Uterus (tissue), 4 donors: ENCODE results near the gene ANKH. TPM values are rescaled to one million over a fixed set of nuclear protein-coding genes. Genes with fewer than 3 reads are reported as not detected.

Experiments
- DNase-seq, 2 donors: peaks; one replicate each; pipeline ENCODE4 v3.0.0-alpha.2; 2019 to 2020
- H3K27ac ChIP-seq, 2 donors: fragments of 200-600 bp; sonication (generic); 1 replicate in 1 of 2; 2 replicates in 1 of 2; pipeline ENCODE4 v1.5.1; 2016 to 2018
- H3K27me3 ChIP-seq, 2 donors: fragments of 200-600 bp; sonication (generic); one replicate each; pipeline ENCODE4 v1.5.1; 2018 to 2019; ENCODE audit warnings: control low read depth in 1 of 2
- H3K36me3 ChIP-seq, 2 donors: fragments of 200-600 bp; sonication (generic); one replicate each; pipeline ENCODE4 v1.5.1; 2019; ENCODE audit warnings: control low read depth in 1 of 2
- H3K4me1 ChIP-seq, 2 donors: fragments of 200-600 bp; sonication (generic); one replicate each; pipeline ENCODE4 v1.5.1; 2018 to 2019; ENCODE audit warnings: control low read depth in 1 of 2
- H3K4me3 ChIP-seq, 2 donors: fragments of 200-600 bp; sonication (generic); 1 replicate in 1 of 2; 2 replicates in 1 of 2; pipeline ENCODE4 v1.5.1; 2018 to 2019; ENCODE audit warnings: mild to moderate bottlenecking in 1 of 2
- H3K9me3 ChIP-seq, 2 donors: fragments of 200-600 bp; sonication (generic); one replicate each; pipeline ENCODE4 v1.5.1; 2019; ENCODE audit warnings: control low read depth in 1 of 2
- POLR2A ChIP-seq, 2 donors: fragments of 450-650 bp; IDR thresholded peaks; one replicate each; pipeline ENCODE4 v1.6.1; 2016; ENCODE audit warnings: antibody characterized with exemption in 2 of 2, mild to moderate bottlenecking in 1 of 2, moderate library complexity in 1 of 2
- intact Hi-C: fragments of 100-400 bp; cut with DNase I; formaldehyde crosslinking; loops from one replicate; pipeline ENCODE4 v1.15.1; 2023; ENCODE audit warnings: low total_unique reads
- total RNA-seq, 4 donors: library from RNA; depleted of rRNA in 3 of 4; stranded (reverse); fragments of >200 nt in 3 of 4; gene quantifications; one replicate each; pipeline versions ENCODE4 v1.1.0 to v1.2.4, GENCODE V29; 2014 to 2023
- TF ChIP-seq, protein P1 (sequence below), 4 experiments: fragments of 200-600 bp in 2 of 4; fragments of 450-650 bp in 2 of 4; sonication (generic) in 2 of 4; IDR thresholded peaks; one replicate each; pipeline ENCODE4 v1.5.1; 2016 to 2019; ENCODE audit warnings: antibody characterized with exemption in 4 of 4, mild to moderate bottlenecking in 2 of 4, moderate library complexity in 1 of 4
- donor health status: DM: yes; HTN: yes; CAD: no.

Gene ANKH
- total RNA-seq, 4 donors from 2014 or later, result 2.9 to 47.7 (median 26.9) TPM

DNA sequence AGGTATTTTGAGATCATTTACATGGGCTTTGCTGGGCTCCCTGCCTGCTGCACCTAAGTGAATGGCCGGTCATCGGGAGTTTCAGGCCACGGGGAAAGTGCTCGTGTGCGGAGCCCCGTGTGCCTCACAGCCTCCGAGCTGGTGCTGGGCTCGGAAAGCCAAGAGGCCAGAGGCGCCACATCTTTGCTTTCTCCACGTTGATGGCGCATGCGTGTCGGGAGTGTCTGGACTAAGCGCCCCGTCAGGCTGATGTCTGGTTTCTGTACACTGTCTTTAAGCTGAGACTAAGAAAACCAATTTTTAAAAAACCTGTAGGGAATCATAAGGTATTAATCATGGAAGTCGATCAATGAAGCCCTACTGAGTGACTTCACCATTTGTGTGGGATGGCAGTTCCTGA lies 137.9 kb downstream of the ANKH start:
- H3K9me3 ChIP-seq, result no peaks in the 10 kb centered on the region
- no peak overlapping the region for H3K4me3 ChIP-seq
- intact Hi-C loops, result loop anchor here (10.0 kb wide), 1 partner anchor 131 kb away; no protein-coding TSS in a partner anchor
- DNase-seq, result no peak
- no peaks in the 10 kb centered on the region for H3K27me3 ChIP-seq
- no peak overlapping the region for H3K27ac ChIP-seq
- no peaks in the 10 kb centered on the region for H3K36me3 ChIP-seq
- no peak for TF ChIP-seq POLR2A (IDR thresholded peaks at IDR 0.05)
- TF ChIP-seq, protein P1, sequence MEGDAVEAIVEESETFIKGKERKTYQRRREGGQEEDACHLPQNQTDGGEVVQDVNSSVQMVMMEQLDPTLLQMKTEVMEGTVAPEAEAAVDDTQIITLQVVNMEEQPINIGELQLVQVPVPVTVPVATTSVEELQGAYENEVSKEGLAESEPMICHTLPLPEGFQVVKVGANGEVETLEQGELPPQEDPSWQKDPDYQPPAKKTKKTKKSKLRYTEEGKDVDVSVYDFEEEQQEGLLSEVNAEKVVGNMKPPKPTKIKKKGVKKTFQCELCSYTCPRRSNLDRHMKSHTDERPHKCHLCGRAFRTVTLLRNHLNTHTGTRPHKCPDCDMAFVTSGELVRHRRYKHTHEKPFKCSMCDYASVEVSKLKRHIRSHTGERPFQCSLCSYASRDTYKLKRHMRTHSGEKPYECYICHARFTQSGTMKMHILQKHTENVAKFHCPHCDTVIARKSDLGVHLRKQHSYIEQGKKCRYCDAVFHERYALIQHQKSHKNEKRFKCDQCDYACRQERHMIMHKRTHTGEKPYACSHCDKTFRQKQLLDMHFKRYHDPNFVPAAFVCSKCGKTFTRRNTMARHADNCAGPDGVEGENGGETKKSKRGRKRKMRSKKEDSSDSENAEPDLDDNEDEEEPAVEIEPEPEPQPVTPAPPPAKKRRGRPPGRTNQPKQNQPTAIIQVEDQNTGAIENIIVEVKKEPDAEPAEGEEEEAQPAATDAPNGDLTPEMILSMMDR (IDR thresholded peaks at IDR 0.05), result no peak
- H3K4me1 ChIP-seq, result no peaks in the 10 kb centered on the region

DNA sequence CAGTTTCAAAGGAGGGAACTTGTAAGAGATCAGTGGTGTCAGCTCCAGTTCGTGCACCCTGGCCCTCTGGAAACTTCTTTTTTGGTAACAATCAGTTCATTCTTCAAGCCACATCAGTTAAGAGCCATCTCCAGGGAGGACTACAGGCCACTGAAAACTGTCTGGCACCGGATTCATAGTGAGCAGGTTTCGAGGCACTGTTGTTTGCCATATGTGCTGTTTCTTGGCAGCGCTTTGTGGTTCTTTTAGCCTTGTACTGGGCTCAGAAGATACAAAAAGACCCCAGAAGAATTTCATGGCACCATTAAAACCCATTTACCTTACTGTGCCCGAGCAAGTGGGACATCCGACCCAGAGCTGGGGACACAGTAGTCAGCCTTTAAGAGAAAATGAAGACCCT lies 138.6 kb downstream of the ANKH start:
- Histone ChIP-seq H3K4me3 (no peak overlapping the region), H3K36me3 (no peaks in the 10 kb centered on the region), H3K27ac (no peak overlapping the region), H3K9me3 (no peaks in the 10 kb centered on the region), H3K27me3 (no peaks in the 10 kb centered on the region), H3K4me1 (no peaks in the 10 kb centered on the region)
- TF ChIP-seq POLR2A (IDR thresholded peaks at IDR 0.05), result no peak
- TF ChIP-seq, protein P1 (IDR thresholded peaks at IDR 0.05), result no peak
- DNase-seq, result no peak
- intact Hi-C loops, result loop anchor here (10.0 kb wide), 1 partner anchor 132 kb away; no protein-coding TSS in a partner anchor

DNA sequence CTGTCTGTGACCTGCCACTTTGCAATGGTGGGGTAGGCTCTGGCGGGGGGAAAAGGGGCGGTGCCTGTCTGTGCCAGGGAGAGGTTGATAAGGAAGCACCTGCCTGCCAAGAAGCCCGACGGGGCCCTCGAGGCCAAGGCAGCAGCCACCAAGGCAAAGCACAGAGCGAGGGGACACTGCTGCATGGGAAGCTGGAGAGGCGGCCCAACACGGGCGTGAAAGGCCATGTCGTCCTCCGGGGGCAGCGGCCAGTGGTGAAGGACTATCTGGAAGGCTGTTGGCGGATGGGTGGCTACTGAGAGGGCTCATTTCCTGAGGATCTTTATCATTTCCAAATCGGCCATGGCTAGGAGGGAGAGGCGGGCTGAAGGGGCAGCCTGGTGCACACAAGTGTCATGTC lies 140.7 kb downstream of the ANKH start:
- intact Hi-C loops, result loop anchor here (10.0 kb wide), 1 partner anchor 134 kb away; no protein-coding TSS in a partner anchor
- no peak overlapping the region for H3K27ac ChIP-seq
- H3K4me1 ChIP-seq, result peaks cover 0 to 4% of the 10 kb centered on the region in 2 donors
- no peak for TF ChIP-seq POLR2A (IDR thresholded peaks at IDR 0.05)
- TF ChIP-seq, protein P1 (IDR thresholded peaks at IDR 0.05), result no peak
- H3K27me3 ChIP-seq, result no peaks in the 10 kb centered on the region
- H3K4me3 ChIP-seq, result no peak overlapping the region
- no peaks in the 10 kb centered on the region for H3K36me3 ChIP-seq
- no peaks in the 10 kb centered on the region for H3K9me3 ChIP-seq
- no peak for DNase-seq

DNA sequence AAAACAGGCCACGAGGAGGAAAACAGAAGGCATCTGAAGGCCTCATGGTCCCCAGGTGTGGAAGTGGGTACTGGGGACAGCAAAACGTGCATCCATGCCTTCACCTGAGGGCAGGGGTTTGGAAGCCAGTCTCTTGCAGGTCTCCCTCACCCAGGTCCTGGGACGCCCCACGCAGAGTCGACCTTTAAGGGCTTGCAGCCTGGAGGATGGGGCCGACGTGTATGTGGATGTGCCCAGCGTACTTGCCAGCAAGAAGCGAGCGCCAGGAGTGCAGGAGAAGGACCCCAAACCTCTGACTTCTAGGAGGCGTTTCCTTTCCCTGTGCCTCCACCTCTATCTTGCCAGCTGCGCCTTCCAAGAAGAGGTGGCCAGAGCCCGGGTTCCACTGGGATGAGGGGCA lies 141.1 kb downstream of the ANKH start:
- Histone ChIP-seq H3K4me3 (no peak overlapping the region), H3K27me3 (no peaks in the 10 kb centered on the region), H3K27ac (no peak overlapping the region), H3K4me1 (peaks cover 0 to 4% of the 10 kb centered on the region in 2 donors), H3K9me3 (no peaks in the 10 kb centered on the region), H3K36me3 (no peaks in the 10 kb centered on the region)
- no peak for DNase-seq
- intact Hi-C loops, result loop anchor here (10.0 kb wide), 1 partner anchor 134 kb away; no protein-coding TSS in a partner anchor
- no peak for TF ChIP-seq POLR2A (IDR thresholded peaks at IDR 0.05)
- TF ChIP-seq, protein P1 (IDR thresholded peaks at IDR 0.05), result no peak

- peaks cover 0 to 4% of the 10 kb centered on the region in 2 donors for H3K4me1 ChIP-seq
- intact Hi-C loops, result loop anchor here (5.0 to 10.0 kb wide), 2 partner anchors 135 to 283 kb away; no protein-coding TSS in a partner anchor
- H3K27ac ChIP-seq, result no peak overlapping the region
- no peaks in the 10 kb centered on the region for H3K27me3 ChIP-seq
- DNase-seq, result no peak
- TF ChIP-seq, protein P1 (IDR thresholded peaks at IDR 0.05), result no peak
- TF ChIP-seq POLR2A (IDR thresholded peaks at IDR 0.05), result no peak
- H3K36me3 ChIP-seq, result no peaks in the 10 kb centered on the region
- H3K4me3 ChIP-seq, result no peak overlapping the region
- no peaks in the 10 kb centered on the region for H3K9me3 ChIP-seq
Measured at GRCh38 chr5:14729448-14730385, 141.9 kb downstream of the ANKH start.
